Testis (tissue), 5 donors: ENCODE data around the gene MYO18B. TPM values are rescaled to one million over a fixed set of nuclear protein-coding genes. Genes with fewer than 3 reads are reported as not detected.

ENCODE experiments used
- DNase-seq: peaks from one replicate; pipeline ENCODE4 v3.0.0-alpha.2; 2019
- H3K27ac ChIP-seq, 2 donors: fragments of 200-600 bp; sonication (generic); one replicate each; pipeline ENCODE4 v1.5.1; 2019
- H3K27me3 ChIP-seq: fragments of 200-600 bp; sonication (generic); one replicate; pipeline ENCODE4 v1.5.1; 2019
- H3K36me3 ChIP-seq: fragments of 200-600 bp; sonication (generic); one replicate; pipeline ENCODE4 v1.5.1; 2017; ENCODE audit warnings: low read depth; ENCODE audit errors: missing control alignments
- H3K4me1 ChIP-seq: fragments of 200-600 bp; sonication (generic); one replicate; pipeline ENCODE4 v1.5.1; 2019
- H3K4me3 ChIP-seq, 2 donors: fragments of 200-600 bp; sonication (generic); one replicate each; pipeline ENCODE4 v1.5.1; 2017 to 2019
- H3K9me3 ChIP-seq: fragments of 200-600 bp; sonication (generic); one replicate; pipeline ENCODE4 v1.5.1; 2017
- CTCF ChIP-seq, 3 experiments: fragments of 450-650 bp in 2 of 3; fragments of 200-600 bp in 1 of 3; sonication (generic) in 1 of 3; IDR thresholded peaks; one replicate each; pipeline ENCODE4 v1.5.1; 2016 to 2019; ENCODE audit warnings: antibody characterized with exemption in 3 of 3, mild to moderate bottlenecking in 2 of 3, moderate library complexity in 1 of 3
- POLR2A ChIP-seq: fragments of 450-650 bp; IDR thresholded peaks from one replicate; pipeline ENCODE4 v1.6.1; 2017; ENCODE audit warnings: antibody characterized with exemption, mild to moderate bottlenecking, moderate library complexity
- WGBS, 2 donors: methylation state at CpG; one replicate each; pipeline ENCODE4 v1.1.5; 2018; 5-methylcytosine and 5-hydroxymethylcytosine counted together
- intact Hi-C: fragments of 100-400 bp; cut with DNase I; formaldehyde crosslinking; loops from one replicate; pipeline ENCODE4 v1.15.1; 2023; ENCODE audit warnings: low total_unique reads
- long read RNA-seq, 2 donors: transcript quantifications; one replicate each; lab custom pipeline, GENCODE V29; 2026
- polyA plus RNA-seq: library from polyadenylated mRNA; stranded (reverse); fragments of 350-450 nt; fragmentation: Illumina TruSeq; extraction: RNeasy Lipid Tissue Mini Kit (QIAGEN cat#74804); gene quantifications from one replicate; pipeline ENCODE4 v1.2.3, GENCODE V29; 2014; ENCODE audit warnings: low read depth, low replicate concordance; ENCODE audit not compliant: insufficient read depth
- total RNA-seq, 2 donors: library from RNA; depleted of rRNA; stranded (reverse); fragments of >200 nt; gene quantifications; one replicate each; pipeline ENCODE4 v1.2.3, GENCODE V29; 2016

MYO18B gene
- total RNA-seq, result 10 to 100 TPM; 23.6 to 28.6 TPM
- polyA plus RNA-seq, result 40.3 TPM
- long read RNA-seq, donor 1, result 0 reads
- long read RNA-seq, donor 2, result 0 reads

- no peak for TF ChIP-seq CTCF (IDR thresholded peaks at IDR 0.05)
- TF ChIP-seq POLR2A, result no peak
- Histone ChIP-seq H3K4me1 (no peaks in the 10 kb centered on the region), H3K4me3 (peak within 1 kb of the TSS in 1 of 2 donors; percentile 2), H3K36me3 (no peaks in the 10 kb centered on the region), H3K27ac (no peak within 1 kb of the TSS), H3K9me3 (no peaks in the 10 kb centered on the region), H3K27me3 (no peaks in the 10 kb centered on the region)
- WGBS, 2 donors, result 40 to 60% methylated on average over 22 to 36 of the region's 36 CpGs
- intact Hi-C loops, result no loop called here
- peak; percentile 38 for DNase-seq
These were observed at the start of gene MYO18B for GRCh38 chr22:25741692-25742626. Gene MYO18B, plus strand, starts transcription at chr22:25742188. Its CDS starts 18,905 bp downstream, at chr22:25761093.

GRCh38 chr22:25692397-25693267 is 49.4 kb upstream of the MYO18B start:
- TF ChIP-seq POLR2A (no peak), CTCF (IDR thresholded peaks at IDR 0.05) (no peak)
- intact Hi-C loops, result no loop called here
- no peak overlapping the region for H3K4me3 ChIP-seq
- WGBS, 2 donors, result 92 to 93% methylated on average over 15 of the region's 15 CpGs
- DNase-seq, result no peak
- no peaks in the 10 kb centered on the region for H3K9me3 ChIP-seq
- H3K27ac ChIP-seq, result no peak overlapping the region
- H3K4me1 ChIP-seq, result no peaks in the 10 kb centered on the region
- H3K36me3 ChIP-seq, result no peaks in the 10 kb centered on the region
- H3K27me3 ChIP-seq, result no peaks in the 10 kb centered on the region

- no peaks in the 10 kb centered on the region for H3K4me1 ChIP-seq
- no peaks in the 10 kb centered on the region for H3K27me3 ChIP-seq
- TF ChIP-seq POLR2A (no peak), CTCF (IDR thresholded peaks at IDR 0.05) (no peak)
- 88 to 96% methylated on average over 4 of the region's 4 CpGs for WGBS, 2 donors
- no peaks in the 10 kb centered on the region for H3K36me3 ChIP-seq
- no peak for DNase-seq
- no peak overlapping the region for H3K4me3 ChIP-seq
- no peak overlapping the region for H3K27ac ChIP-seq
- H3K9me3 ChIP-seq, result no peaks in the 10 kb centered on the region
- intact Hi-C loops, result no loop called here
These were observed 48.8 kb upstream of the MYO18B start for GRCh38 chr22:25693268-25693565.

GRCh38 chr22:25694196-25694907 is 47.6 kb upstream of the MYO18B start:
- H3K27me3 ChIP-seq, result no peaks in the 10 kb centered on the region
- WGBS, 2 donors, result 91 to 93% methylated on average over 16 of the region's 16 CpGs
- no peak for DNase-seq
- H3K27ac ChIP-seq, result no peak overlapping the region
- no peak overlapping the region for H3K4me3 ChIP-seq
- H3K9me3 ChIP-seq, result no peaks in the 10 kb centered on the region
- intact Hi-C loops, result no loop called here
- H3K4me1 ChIP-seq, result no peaks in the 10 kb centered on the region
- TF ChIP-seq CTCF (IDR thresholded peaks at IDR 0.05), result no peak
- TF ChIP-seq POLR2A, result no peak
- no peaks in the 10 kb centered on the region for H3K36me3 ChIP-seq
